Measurements from ENCODE around the gene ACAD8.

Gene ACAD8

GRCh38 chr11:134230339-134230738 lies 23.0 kb upstream of the ACAD8 start:
- H3K4me3 ChIP-seq (ENCODE audit: low read depth, low read length) = no peak overlapping the region
- peak; percentile 43 for DNase-seq (ENCODE audit: low read depth)
- TF ChIP-seq CTCF (IDR thresholded peaks at IDR 0.05; ENCODE audit: insufficient read depth, low read depth, low read length, missing control alignments) = no peak

- no peak for DNase-seq (ENCODE audit: low read depth)
- no peak overlapping the region for H3K4me3 ChIP-seq (ENCODE audit: low read depth, low read length)
- no peak for TF ChIP-seq CTCF (IDR thresholded peaks at IDR 0.05; ENCODE audit: insufficient read depth, low read depth, low read length, missing control alignments)
Measured at GRCh38 chr11:134231958-134232659, 21.3 kb upstream of the ACAD8 start.

- DNase-seq (ENCODE audit: low read depth) = no peak
Measured at GRCh38 chr11:134233729-134234179, 19.6 kb upstream of the ACAD8 start.

GRCh38 chr11:134235399-134235798 lies 18.0 kb upstream of the ACAD8 start:
- H3K4me3 ChIP-seq (ENCODE audit: low read depth, low read length) = no peak overlapping the region
- no peak for TF ChIP-seq CTCF (IDR thresholded peaks at IDR 0.05; ENCODE audit: insufficient read depth, low read depth, low read length, missing control alignments)
- no peak for DNase-seq (ENCODE audit: low read depth)

More at GRCh38 chr11:134233729-134234179, 19.6 kb upstream of the ACAD8 start:
- H3K4me3 ChIP-seq (ENCODE audit: low read depth, low read length) = no peak overlapping the region
- no peak for TF ChIP-seq CTCF (IDR thresholded peaks at IDR 0.05; ENCODE audit: insufficient read depth, low read depth, low read length, missing control alignments)

- TF ChIP-seq CTCF (IDR thresholded peaks at IDR 0.05; ENCODE audit: insufficient read depth, low read depth, low read length, missing control alignments) = no peak
- DNase-seq (ENCODE audit: low read depth) = no peak
- H3K4me3 ChIP-seq (ENCODE audit: low read depth, low read length) = no peak overlapping the region
Measured at GRCh38 chr11:134236834-134237556, 16.4 kb upstream of the ACAD8 start.

GRCh38 chr11:134237557-134237922 lies 15.8 kb upstream of the ACAD8 start:
- no peak for TF ChIP-seq CTCF (IDR thresholded peaks at IDR 0.05; ENCODE audit: insufficient read depth, low read depth, low read length, missing control alignments)
- no peak overlapping the region for H3K4me3 ChIP-seq (ENCODE audit: low read depth, low read length)
- DNase-seq (ENCODE audit: low read depth) = no peak
